ENCODE measurements around the gene LIFR.

The LIFR gene

GRCh38 chr5:38548064-38548759 lies 8.2 kb downstream of the LIFR start:
- no peak overlapping the region for H3K4me3 ChIP-seq (ENCODE audit: low read length)

GRCh38 chr5:38547257-38547656 lies 9.2 kb downstream of the LIFR start:
- peak; percentile 18 for DNase-seq (ENCODE audit: low read depth)
- no peak for TF ChIP-seq CTCF (conservative IDR thresholded peaks at IDR 0.05; ENCODE audit: low read length)
- no peak overlapping the region for H3K4me3 ChIP-seq (ENCODE audit: low read length)

More at GRCh38 chr5:38548064-38548759, 8.2 kb downstream of the LIFR start:
- TF ChIP-seq CTCF (conservative IDR thresholded peaks at IDR 0.05; ENCODE audit: low read length): no peak
- DNase-seq (ENCODE audit: low read depth): no peak

GRCh38 chr5:38546691-38547146 lies 9.7 kb downstream of the LIFR start:
- H3K4me3 ChIP-seq (ENCODE audit: low read length): no peak overlapping the region
- no peak for TF ChIP-seq CTCF (conservative IDR thresholded peaks at IDR 0.05; ENCODE audit: low read length)
- peak; percentile 36 for DNase-seq (ENCODE audit: low read depth)

GRCh38 chr5:38543886-38544285 lies 12.6 kb downstream of the LIFR start:
- no peak overlapping the region for H3K4me3 ChIP-seq (ENCODE audit: low read length)
- no peak for TF ChIP-seq CTCF (conservative IDR thresholded peaks at IDR 0.05; ENCODE audit: low read length)
- no peak for DNase-seq (ENCODE audit: low read depth)

GRCh38 chr5:38543074-38543473 lies 13.4 kb downstream of the LIFR start:
- no peak for TF ChIP-seq CTCF (conservative IDR thresholded peaks at IDR 0.05; ENCODE audit: low read length)
- no peak overlapping the region for H3K4me3 ChIP-seq (ENCODE audit: low read length)
- no peak for DNase-seq (ENCODE audit: low read depth)

GRCh38 chr5:38541174-38541725 lies 15.2 kb downstream of the LIFR start:
- no peak for DNase-seq (ENCODE audit: low read depth)
- no peak for TF ChIP-seq CTCF (conservative IDR thresholded peaks at IDR 0.05; ENCODE audit: low read length)

GRCh38 chr5:38540314-38540713 lies 16.1 kb downstream of the LIFR start:
- TF ChIP-seq CTCF (conservative IDR thresholded peaks at IDR 0.05; ENCODE audit: low read length): no peak
- H3K4me3 ChIP-seq (ENCODE audit: low read length): no peak overlapping the region
- DNase-seq (ENCODE audit: low read depth): no peak

More at GRCh38 chr5:38541174-38541725, 15.2 kb downstream of the LIFR start:
- H3K4me3 ChIP-seq (ENCODE audit: low read length): no peak overlapping the region

All from AG10803 (cell line).